Erythroblast (primary cell): ENCODE results near the gene HIBADH.

ENCODE experiments used
- GATA1 ChIP-seq: IDR thresholded peaks from 2 replicates; pipeline ENCODE4 v1.6.1; 2011; ENCODE audit warnings: low read depth, mild to moderate bottlenecking, control low read depth, low read length, moderate library complexity
- POLR2A ChIP-seq: IDR thresholded peaks from 2 replicates; pipeline ENCODE4 v1.6.1; 2011; ENCODE audit warnings: mild to moderate bottlenecking, low read length

DNA sequence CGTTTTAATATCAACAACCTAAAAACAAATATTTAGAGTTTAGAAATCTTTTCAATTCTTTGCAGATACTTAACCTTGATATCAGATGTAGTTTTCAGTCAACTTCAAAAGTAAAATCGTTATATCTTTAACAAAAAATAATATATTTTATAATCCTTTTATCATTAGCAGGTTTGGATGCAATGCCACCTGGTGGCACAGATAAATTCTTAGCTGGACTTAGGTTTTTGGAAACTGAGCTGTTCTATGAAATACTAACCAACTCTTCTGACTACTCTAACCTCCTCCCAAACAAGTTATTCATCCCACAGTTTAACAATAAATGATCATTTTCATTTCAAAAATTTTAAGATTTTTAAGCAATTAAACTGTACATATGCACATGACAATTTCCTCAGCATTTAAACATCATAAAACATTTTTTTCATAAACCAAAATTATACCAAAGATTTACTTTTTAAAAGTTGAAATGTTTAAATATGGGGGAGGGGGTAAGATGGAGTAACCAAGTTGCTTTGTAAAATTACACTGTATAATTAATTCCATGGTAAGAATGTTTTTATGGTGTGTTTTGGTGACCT lies 56.9 kb downstream of the HIBADH start:
- no peak for TF ChIP-seq POLR2A
- TF ChIP-seq GATA1: no peak
